Calu3 (cell line): ENCODE results near the gene APOBEC3B. TPM values are rescaled to one million over a fixed set of nuclear protein-coding genes. Genes with fewer than 3 reads are reported as not detected.
A peak's percentile ranks its signal among the peaks of the same experiment; 100 is the strongest.
"Not testable (repeated sequence)": the region's sequence is repeated elsewhere in the genome, so short reads cannot be mapped to it uniquely, and the experiment has no call there.

Experiments used
- BruUV-seq: library from RNA; stranded (reverse); fragments of 400-500 nt; replicated peaks from 2 replicates; lab custom pipeline; 2021; lab: Mats Ljungman, UMichigan
- CTCF ChIA-PET: fragments of 300-600 bp; sonication (Branson Sonifier 250); formaldehyde crosslinking; loops from one replicate; lab custom pipeline; 2022; ENCODE audit warnings: antibody characterized with exemption; lab: Charles Lee
- DNase-seq: peaks from one replicate; pipeline ENCODE4 v3.0.0; 2022
- H3K27ac Mint-ChIP-seq: one replicate; pipeline ENCODE4 v1.8.0; 2022; ENCODE audit warnings: mixed read lengths; ENCODE audit not compliant: unreplicated experiment
- H3K27me3 Mint-ChIP-seq: one replicate; pipeline ENCODE4 v1.8.0; 2022; ENCODE audit warnings: mixed read lengths; ENCODE audit not compliant: unreplicated experiment
- H3K36me3 Mint-ChIP-seq: one replicate; pipeline ENCODE4 v1.8.0; 2022; ENCODE audit warnings: mild to moderate bottlenecking, moderate library complexity, mixed read lengths; ENCODE audit not compliant: insufficient read depth, unreplicated experiment
- H3K4me1 Mint-ChIP-seq: one replicate; pipeline ENCODE4 v1.8.0; 2022; ENCODE audit warnings: mild to moderate bottlenecking, low read depth, mixed read lengths; ENCODE audit not compliant: unreplicated experiment
- H3K4me3 Mint-ChIP-seq: one replicate; pipeline ENCODE4 v1.8.0; 2022; ENCODE audit warnings: mild to moderate bottlenecking, low read depth, moderate library complexity, mixed read lengths; ENCODE audit not compliant: unreplicated experiment
- H3K9me3 Mint-ChIP-seq: one replicate; pipeline ENCODE4 v1.8.0; 2022; ENCODE audit warnings: low read depth, mixed read lengths; ENCODE audit not compliant: unreplicated experiment
- intact Hi-C: fragments of 100-400 bp; cut with micrococcal nuclease; formaldehyde crosslinking; loops from one replicate; pipeline ENCODE4 v1.10.0; 2022; ENCODE audit not compliant: unreplicated experiment
- total RNA-seq: library from RNA; stranded (reverse); gene quantifications from 2 replicates; pipeline ENCODE4 v1.2.3, GENCODE V29; 2022
- TF ChIP-seq, protein P1 (sequence below): fragments of 200-600 bp; IDR thresholded peaks from one replicate; pipeline ENCODE4 v1.8.0; 2022; ENCODE audit warnings: antibody characterized with exemption; ENCODE audit not compliant: unreplicated experiment

Gene APOBEC3B
- total RNA-seq, 1 experiment from 2014 or later, result 43.3 TPM

DNA sequence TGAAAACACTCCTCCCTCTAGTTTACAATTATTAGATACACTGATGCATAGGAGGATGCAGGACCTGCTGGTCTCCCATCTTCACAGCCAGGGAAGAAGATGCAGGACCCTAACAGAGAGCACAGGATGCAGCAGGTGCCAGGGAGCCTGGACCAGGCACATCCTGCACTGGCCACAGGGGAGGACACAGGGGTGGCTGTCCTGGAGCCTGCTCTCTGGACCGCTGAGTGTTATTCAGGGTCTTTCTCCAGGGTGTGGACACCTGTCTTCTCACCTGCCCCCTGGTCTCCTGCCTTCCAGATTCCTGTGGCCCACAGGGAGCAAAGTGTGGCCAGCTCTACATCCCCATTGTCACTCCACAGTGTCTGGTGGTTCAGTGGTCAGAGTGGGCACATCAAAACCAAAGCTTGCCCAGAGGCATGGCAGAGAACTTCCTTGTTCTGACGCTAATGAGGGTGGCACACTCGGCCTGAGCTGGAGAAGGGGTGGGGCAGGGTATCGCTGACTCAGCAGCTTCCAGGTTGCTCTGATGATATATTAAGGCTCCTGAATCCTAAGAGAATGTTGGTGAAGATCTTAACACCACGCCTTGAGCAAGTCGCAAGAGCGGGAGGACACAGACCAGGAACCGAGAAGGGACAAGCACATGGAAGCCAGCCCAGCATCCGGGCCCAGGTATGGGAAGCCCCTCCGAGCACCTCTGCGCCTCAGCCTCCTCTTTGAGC lies 24.9 kb upstream of the APOBEC3B start, which contains the start of gene APOBEC3A:
TSS of gene APOBEC3A (plus strand) at position 564 of the 725 bp plus-strand sequence. CDS start at position 647, 83 bp downstream.
- Mint-ChIP-seq H3K27me3 (peaks cover 18% of the 10 kb centered on the region), H3K9me3 (no peaks in the 10 kb centered on the region), H3K36me3 (no peaks in the 10 kb centered on the region), H3K27ac (no peak within 1 kb of the TSS), H3K4me3 (no peak within 1 kb of the TSS), H3K4me1 (peaks cover 7% of the 10 kb centered on the region)
- CTCF ChIA-PET, result interaction anchor here (0.5 to 0.6 kb wide), 3 partner anchors 30 to 254 kb away, joined by 3 to 5 read pairs (median 3); no protein-coding TSS in a partner anchor
- TF ChIP-seq, protein P1, sequence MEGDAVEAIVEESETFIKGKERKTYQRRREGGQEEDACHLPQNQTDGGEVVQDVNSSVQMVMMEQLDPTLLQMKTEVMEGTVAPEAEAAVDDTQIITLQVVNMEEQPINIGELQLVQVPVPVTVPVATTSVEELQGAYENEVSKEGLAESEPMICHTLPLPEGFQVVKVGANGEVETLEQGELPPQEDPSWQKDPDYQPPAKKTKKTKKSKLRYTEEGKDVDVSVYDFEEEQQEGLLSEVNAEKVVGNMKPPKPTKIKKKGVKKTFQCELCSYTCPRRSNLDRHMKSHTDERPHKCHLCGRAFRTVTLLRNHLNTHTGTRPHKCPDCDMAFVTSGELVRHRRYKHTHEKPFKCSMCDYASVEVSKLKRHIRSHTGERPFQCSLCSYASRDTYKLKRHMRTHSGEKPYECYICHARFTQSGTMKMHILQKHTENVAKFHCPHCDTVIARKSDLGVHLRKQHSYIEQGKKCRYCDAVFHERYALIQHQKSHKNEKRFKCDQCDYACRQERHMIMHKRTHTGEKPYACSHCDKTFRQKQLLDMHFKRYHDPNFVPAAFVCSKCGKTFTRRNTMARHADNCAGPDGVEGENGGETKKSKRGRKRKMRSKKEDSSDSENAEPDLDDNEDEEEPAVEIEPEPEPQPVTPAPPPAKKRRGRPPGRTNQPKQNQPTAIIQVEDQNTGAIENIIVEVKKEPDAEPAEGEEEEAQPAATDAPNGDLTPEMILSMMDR, result no peak
- DNase-seq, result peak; percentile 56
- no TSS peak for BruUV-seq
- intact Hi-C loops, result no loop called here

DNA sequence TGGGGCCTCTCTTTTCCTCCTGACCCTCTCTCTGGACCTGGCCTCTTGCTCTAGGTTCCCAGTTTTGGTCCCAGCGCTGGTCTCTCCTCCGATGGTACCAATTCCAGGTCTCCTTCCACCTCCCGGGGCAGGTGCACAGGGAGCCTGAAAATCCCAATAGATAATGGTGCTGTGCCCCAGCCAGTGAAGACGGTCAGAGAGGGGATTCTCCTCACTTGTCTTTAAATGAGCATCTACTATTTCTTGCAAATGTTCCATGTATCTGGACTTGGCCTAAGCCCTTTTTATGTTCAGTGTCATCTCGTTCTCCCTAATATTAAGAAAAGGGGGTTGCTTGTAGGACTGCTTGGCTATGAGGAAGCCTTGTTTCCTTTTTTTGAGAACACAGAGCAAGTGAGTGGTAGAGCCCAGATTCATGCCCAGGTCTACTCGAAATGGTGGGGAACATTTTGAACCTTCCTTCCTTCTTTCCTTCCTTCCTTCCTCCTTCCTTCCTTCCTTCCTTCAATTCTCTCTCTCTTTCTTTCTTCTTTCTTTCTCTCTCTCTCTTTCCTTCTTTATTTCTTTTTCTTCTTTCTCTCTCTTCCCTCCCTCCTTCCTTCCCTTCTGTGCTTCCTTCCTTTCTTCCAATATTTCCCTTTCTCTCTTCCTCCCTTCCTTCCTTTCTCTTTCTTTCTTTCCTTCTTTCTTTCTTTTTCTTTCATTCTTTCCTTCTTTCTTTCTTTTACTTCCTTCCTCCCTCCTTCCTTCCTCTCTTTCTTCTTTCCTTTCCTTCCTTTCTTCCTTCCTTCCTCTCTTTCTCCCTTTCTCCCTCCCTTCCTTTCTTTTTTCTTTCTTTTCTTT lies 24.1 kb upstream of the APOBEC3B start:
- DNase-seq, result no peak
- no peaks in the 10 kb centered on the region for H3K36me3 Mint-ChIP-seq
- TF ChIP-seq, protein P1, result no peak
- H3K4me1 Mint-ChIP-seq, result no peaks in the 10 kb centered on the region
- CTCF ChIA-PET, result interaction anchor here (0.5 kb wide), 1 partner anchor 92 kb away, joined by 3 read pairs; no protein-coding TSS in a partner anchor
- H3K27me3 Mint-ChIP-seq, result peaks cover 18% of the 10 kb centered on the region
- no peak overlapping the region for H3K27ac Mint-ChIP-seq
- intact Hi-C loops, result no loop called here
- no peaks in the 10 kb centered on the region for H3K9me3 Mint-ChIP-seq
- H3K4me3 Mint-ChIP-seq, result no peak overlapping the region
- no TSS peak for BruUV-seq

DNA sequence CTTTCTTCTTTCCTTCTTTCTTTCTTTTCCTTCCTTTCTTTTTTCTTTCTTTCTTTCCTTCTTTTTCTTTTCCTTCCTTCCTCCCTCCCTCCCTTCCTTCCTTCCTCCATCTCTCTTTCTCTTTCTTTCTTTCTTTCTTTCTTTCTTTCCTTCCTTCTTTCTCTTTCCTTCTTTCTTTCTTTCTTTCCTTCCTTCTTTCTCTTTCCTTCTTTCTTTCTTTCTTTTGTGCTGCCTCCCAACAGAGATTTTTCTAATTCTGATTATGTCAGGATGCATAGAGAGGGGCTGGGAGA lies 23.6 kb upstream of the APOBEC3B start:
- intact Hi-C loops, DNase-seq, H3K4me3 Mint-ChIP-seq, H3K4me1 Mint-ChIP-seq, BruUV-seq, H3K36me3 Mint-ChIP-seq, H3K27ac Mint-ChIP-seq, H3K9me3 Mint-ChIP-seq, CTCF ChIA-PET: not testable (repeated sequence)
- peaks cover 18% of the 10 kb centered on the region for H3K27me3 Mint-ChIP-seq

DNA sequence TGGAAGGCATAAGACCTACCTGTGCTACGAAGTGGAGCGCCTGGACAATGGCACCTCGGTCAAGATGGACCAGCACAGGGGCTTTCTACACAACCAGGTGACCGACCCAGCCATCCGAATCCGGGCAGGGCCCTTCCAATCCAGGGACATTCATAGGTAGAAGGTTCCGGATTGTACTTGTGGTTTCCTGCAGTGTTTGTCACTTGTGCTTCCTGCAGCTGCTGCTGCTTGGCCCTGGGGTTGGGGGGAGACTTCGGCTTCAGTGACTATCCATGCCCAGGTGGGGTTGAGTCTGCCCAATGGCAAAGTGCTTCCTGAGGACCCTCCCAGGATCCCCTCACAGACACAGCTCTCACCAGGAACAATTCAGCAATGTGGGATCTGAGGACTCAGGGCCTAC lies 22.6 kb upstream of the APOBEC3B start:
- Mint-ChIP-seq H3K9me3 (no peaks in the 10 kb centered on the region), H3K4me1 (peaks cover 9% of the 10 kb centered on the region), H3K36me3 (no peaks in the 10 kb centered on the region), H3K4me3 (no peak overlapping the region), H3K27ac (no peak overlapping the region), H3K27me3 (peaks cover 18% of the 10 kb centered on the region)
- TF ChIP-seq, protein P1, result no peak
- intact Hi-C loops, result no loop called here
- DNase-seq, result no peak
- BruUV-seq, result no TSS peak
- CTCF ChIA-PET, result no interaction called here

DNA sequence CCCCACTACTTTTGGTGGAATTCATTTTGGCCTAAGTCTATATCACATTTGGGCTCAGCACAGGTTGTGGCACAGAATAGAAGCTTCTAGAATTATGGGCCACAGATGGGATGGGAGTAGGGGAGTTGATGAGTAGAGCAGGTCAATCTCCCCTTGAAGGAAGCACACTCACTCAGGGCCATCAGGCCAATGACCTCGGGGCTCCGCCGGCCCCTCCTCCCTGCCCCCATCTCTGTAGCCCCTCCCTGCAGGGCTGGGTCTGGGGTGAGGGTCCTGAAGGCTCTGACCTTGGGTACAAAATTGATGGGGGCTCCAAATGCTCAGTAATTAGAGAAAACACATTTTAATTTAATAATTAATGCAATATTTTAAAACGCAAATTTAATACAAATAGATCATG lies 21.5 kb upstream of the APOBEC3B start:
- peaks cover 18% of the 10 kb centered on the region for H3K27me3 Mint-ChIP-seq
- H3K36me3 Mint-ChIP-seq, H3K4me1 Mint-ChIP-seq, BruUV-seq, H3K27ac Mint-ChIP-seq, H3K4me3 Mint-ChIP-seq, DNase-seq, CTCF ChIA-PET, H3K9me3 Mint-ChIP-seq, intact Hi-C loops: not testable (repeated sequence)

DNA sequence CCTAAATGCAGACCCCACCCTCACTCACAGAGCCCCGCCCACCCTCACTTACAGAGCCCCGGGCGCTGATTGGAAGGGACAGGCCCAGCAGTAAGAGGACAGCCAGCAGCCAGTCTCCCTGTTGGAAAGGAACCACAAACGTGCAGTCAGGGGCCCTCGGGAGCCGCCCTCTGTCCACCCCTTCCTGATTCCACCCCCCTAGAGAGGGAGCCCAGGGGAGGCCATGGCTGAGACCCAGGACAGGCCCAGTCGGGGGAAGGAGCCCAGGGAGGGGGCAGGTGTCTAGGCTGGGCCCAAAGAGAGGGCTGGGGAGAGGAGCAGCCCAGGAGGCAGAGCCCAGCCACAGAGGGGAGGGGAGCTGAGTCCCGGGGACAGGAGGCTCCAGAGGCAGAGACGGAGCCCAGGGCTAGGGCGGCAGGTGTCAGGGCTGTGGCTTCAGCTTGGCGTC lies 18.8 kb upstream of the APOBEC3B start:
- H3K4me1 Mint-ChIP-seq, H3K9me3 Mint-ChIP-seq, DNase-seq, intact Hi-C loops, BruUV-seq, H3K36me3 Mint-ChIP-seq, H3K27ac Mint-ChIP-seq, H3K4me3 Mint-ChIP-seq, CTCF ChIA-PET: not testable (repeated sequence)
- peaks cover 10% of the 10 kb centered on the region for H3K27me3 Mint-ChIP-seq
